Loucy (cell line): ENCODE results near the gene TMEM225B.
"Not testable (repeated sequence)": the region's sequence is repeated elsewhere in the genome, so short reads cannot be mapped to it uniquely, and the experiment has no call there.

Experiments used
- H2AFZ ChIP-seq: fragments of 200-600 bp; sonication (generic); 2 replicates; pipeline ENCODE4 v1.6.0; 2016; ENCODE audit warnings: antibody characterized with exemption, mild to moderate bottlenecking, low read length, moderate library complexity
- H3F3A ChIP-seq: fragments of 200-600 bp; 2 replicates; pipeline ENCODE4 v1.6.0; 2016; ENCODE audit warnings: antibody characterized with exemption, low read depth, mild to moderate bottlenecking
- H3K27me3 ChIP-seq: fragments of 200-600 bp; sonication (generic); 2 replicates; pipeline ENCODE4 v1.6.1; 2014; ENCODE audit warnings: low read length, mild to moderate bottlenecking; ENCODE audit not compliant: insufficient read depth, poor library complexity, severe bottlenecking
- H3K36me3 ChIP-seq: fragments of 200-600 bp; sonication (generic); 2 replicates; pipeline ENCODE4 v1.6.1; 2016; ENCODE audit warnings: low read length; ENCODE audit not compliant: insufficient read depth
- H3K4me1 ChIP-seq: fragments of 200-600 bp; sonication (generic); 2 replicates; pipeline ENCODE4 v1.5.1; 2014; ENCODE audit warnings: low read length, mild to moderate bottlenecking; ENCODE audit not compliant: insufficient read depth, poor library complexity, severe bottlenecking
- H3K4me2 ChIP-seq: fragments of 200-600 bp; sonication (generic); 2 replicates; pipeline ENCODE4 v1.6.0; 2014; ENCODE audit warnings: antibody characterized with exemption, low read length, low read depth, mild to moderate bottlenecking; ENCODE audit not compliant: poor library complexity, severe bottlenecking
- H3K4me3 ChIP-seq: fragments of 200-600 bp; sonication (generic); 2 replicates; pipeline ENCODE4 v1.5.1; 2014; ENCODE audit warnings: low read length, mild to moderate bottlenecking, mixed read lengths; ENCODE audit not compliant: poor library complexity, severe bottlenecking
- H3K79me2 ChIP-seq: fragments of 200-600 bp; sonication (generic); 2 replicates; pipeline ENCODE4 v1.6.1; 2014; ENCODE audit warnings: low read length; ENCODE audit not compliant: insufficient read depth
- H3K9ac ChIP-seq: fragments of 200-600 bp; sonication (generic); 2 replicates; pipeline ENCODE4 v1.6.0; 2014; ENCODE audit warnings: mild to moderate bottlenecking, low read depth, low read length, moderate library complexity; ENCODE audit not compliant: poor library complexity, severe bottlenecking
- H3K9me2 ChIP-seq: fragments of 200-600 bp; sonication (generic); replicated peaks from 2 replicates; pipeline ENCODE4 v1.6.1; 2016; ENCODE audit warnings: low read depth, low read length, mixed read lengths
- H3K9me3 ChIP-seq: fragments of 200-600 bp; sonication (generic); 2 replicates; pipeline ENCODE4 v1.6.1; 2014; ENCODE audit warnings: mild to moderate bottlenecking, antibody characterized with exemption, low read length, low read depth; ENCODE audit not compliant: insufficient read depth
- H4K20me1 ChIP-seq: fragments of 200-600 bp; sonication (generic); 2 replicates; pipeline ENCODE4 v1.6.0; 2014; ENCODE audit warnings: antibody characterized with exemption, low read length, mild to moderate bottlenecking; ENCODE audit not compliant: insufficient read depth, poor library complexity, severe bottlenecking
- EZH2phosphoT487 ChIP-seq: fragments of 200-600 bp; IDR thresholded peaks from 2 replicates; pipeline ENCODE4 v1.6.1; 2018; ENCODE audit warnings: antibody characterized with exemption, mild to moderate bottlenecking, moderate library complexity, borderline replicate concordance
- TF ChIP-seq, protein P1 (sequence below): fragments of 200-600 bp; sonication (generic); conservative IDR thresholded peaks from 2 replicates; pipeline ENCODE4 v1.5.1; 2014; ENCODE audit warnings: mild to moderate bottlenecking, antibody characterized with exemption, low read length

Gene TMEM225B, protein sequence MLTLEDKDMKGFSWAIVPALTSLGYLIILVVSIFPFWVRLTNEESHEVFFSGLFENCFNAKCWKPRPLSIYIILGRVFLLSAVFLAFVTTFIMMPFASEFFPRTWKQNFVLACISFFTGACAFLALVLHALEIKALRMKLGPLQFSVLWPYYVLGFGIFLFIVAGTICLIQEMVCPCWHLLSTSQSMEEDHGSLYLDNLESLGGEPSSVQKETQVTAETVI

GRCh38 chr7:99597762-99598501 is at the start of gene TMEM225B:
Gene TMEM225B (plus strand): TSS chr7:99598267. CDS start chr7:99604389, 6,122 bp downstream.
- Histone ChIP-seq H2AFZ (no peak within 1 kb of the TSS), H3K9me2 (no peaks in the 10 kb centered on the region)

GRCh38 chr7:99549545-99549944 is 48.5 kb upstream of the TMEM225B start:
- H3K9me2 ChIP-seq, H3K27me3 ChIP-seq, H3K9me3 ChIP-seq, H3K4me2 ChIP-seq, H3F3A ChIP-seq, H4K20me1 ChIP-seq, H3K9ac ChIP-seq, H3K4me3 ChIP-seq, H2AFZ ChIP-seq, H3K36me3 ChIP-seq: not testable (repeated sequence)
- Histone ChIP-seq H3K79me2 (peaks cover 16% of the 10 kb centered on the region), H3K4me1 (peaks cover 14% of the 10 kb centered on the region)

More at GRCh38 chr7:99597762-99598501, at the start of gene TMEM225B:
- no peak within 1 kb of the TSS for H3K4me3 ChIP-seq
- H3F3A ChIP-seq: no peaks in the 10 kb centered on the region
- no peak within 1 kb of the TSS for H3K9ac ChIP-seq
- H3K9me3 ChIP-seq: no peaks in the 10 kb centered on the region
- H4K20me1 ChIP-seq: no peaks in the 10 kb centered on the region
- H3K79me2 ChIP-seq: no peaks in the 10 kb centered on the region
- TF ChIP-seq, protein P1, sequence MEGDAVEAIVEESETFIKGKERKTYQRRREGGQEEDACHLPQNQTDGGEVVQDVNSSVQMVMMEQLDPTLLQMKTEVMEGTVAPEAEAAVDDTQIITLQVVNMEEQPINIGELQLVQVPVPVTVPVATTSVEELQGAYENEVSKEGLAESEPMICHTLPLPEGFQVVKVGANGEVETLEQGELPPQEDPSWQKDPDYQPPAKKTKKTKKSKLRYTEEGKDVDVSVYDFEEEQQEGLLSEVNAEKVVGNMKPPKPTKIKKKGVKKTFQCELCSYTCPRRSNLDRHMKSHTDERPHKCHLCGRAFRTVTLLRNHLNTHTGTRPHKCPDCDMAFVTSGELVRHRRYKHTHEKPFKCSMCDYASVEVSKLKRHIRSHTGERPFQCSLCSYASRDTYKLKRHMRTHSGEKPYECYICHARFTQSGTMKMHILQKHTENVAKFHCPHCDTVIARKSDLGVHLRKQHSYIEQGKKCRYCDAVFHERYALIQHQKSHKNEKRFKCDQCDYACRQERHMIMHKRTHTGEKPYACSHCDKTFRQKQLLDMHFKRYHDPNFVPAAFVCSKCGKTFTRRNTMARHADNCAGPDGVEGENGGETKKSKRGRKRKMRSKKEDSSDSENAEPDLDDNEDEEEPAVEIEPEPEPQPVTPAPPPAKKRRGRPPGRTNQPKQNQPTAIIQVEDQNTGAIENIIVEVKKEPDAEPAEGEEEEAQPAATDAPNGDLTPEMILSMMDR: no peak
- no peak for TF ChIP-seq EZH2phosphoT487
- H3K4me2 ChIP-seq: no peak within 1 kb of the TSS
- no peaks in the 10 kb centered on the region for H3K27me3 ChIP-seq
- no peaks in the 10 kb centered on the region for H3K4me1 ChIP-seq
- no peaks in the 10 kb centered on the region for H3K36me3 ChIP-seq

DNA sequence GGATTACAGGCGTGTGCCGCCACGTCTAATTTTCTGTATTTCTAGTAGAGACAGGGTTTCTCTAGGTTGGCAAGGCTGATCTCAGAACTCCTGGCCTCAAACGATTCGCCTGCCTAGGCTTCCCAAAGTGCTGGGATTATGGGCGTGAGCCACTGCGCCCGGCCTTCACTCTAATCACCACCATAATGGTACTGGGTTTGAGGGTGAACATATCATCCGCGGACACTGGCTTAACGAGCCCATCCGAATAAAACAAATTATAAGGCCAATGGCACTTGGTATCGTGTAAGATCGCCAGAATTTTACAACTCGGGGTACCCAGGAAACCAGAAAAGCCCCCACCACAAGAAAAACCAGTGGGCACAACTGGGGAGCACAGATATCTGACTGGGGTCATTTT is 46.7 kb upstream of the TMEM225B start:
- peaks cover 16% of the 10 kb centered on the region for H3K79me2 ChIP-seq
- no peaks in the 10 kb centered on the region for H3K27me3 ChIP-seq
- no peaks in the 10 kb centered on the region for H3F3A ChIP-seq
- peak overlapping the region; percentile 93 for H3K4me2 ChIP-seq
- peak overlapping the region; percentile 95 for H3K9ac ChIP-seq
- no peaks in the 10 kb centered on the region for H4K20me1 ChIP-seq
- no peaks in the 10 kb centered on the region for H3K9me3 ChIP-seq
- TF ChIP-seq EZH2phosphoT487: no peak
- TF ChIP-seq, protein P1: no peak
- peak overlapping the region; percentile 94 for H2AFZ ChIP-seq
- H3K4me1 ChIP-seq: peaks cover 17% of the 10 kb centered on the region
- H3K4me3 ChIP-seq: peak overlapping the region; percentile 91
- no peaks in the 10 kb centered on the region for H3K36me3 ChIP-seq
- no peaks in the 10 kb centered on the region for H3K9me2 ChIP-seq
